ENCODE data around the gene PIP4K2A.
A peak's percentile ranks its signal among the peaks of the same experiment; 100 is the strongest.

The PIP4K2A gene

GRCh38 chr10:22589851-22590514 is 124.4 kb downstream of the PIP4K2A start:
- DNase-seq = no peak

- DNase-seq = no peak
These were observed 125.9 kb downstream of the PIP4K2A start for GRCh38 chr10:22588462-22588861.

- DNase-seq = no peak
These were observed 130.7 kb downstream of the PIP4K2A start for GRCh38 chr10:22583683-22584082.

GRCh38 chr10:22581461-22581860 is 132.9 kb downstream of the PIP4K2A start:
- no peak for DNase-seq

GRCh38 chr10:22580711-22581110 is 133.7 kb downstream of the PIP4K2A start:
- no peak for DNase-seq

GRCh38 chr10:22579826-22580225 is 134.6 kb downstream of the PIP4K2A start:
- no peak for DNase-seq

- peak; percentile 35 for DNase-seq
These were observed 140.4 kb downstream of the PIP4K2A start for GRCh38 chr10:22573820-22574569.

- no peak for DNase-seq
These were observed 143.5 kb downstream of the PIP4K2A start for GRCh38 chr10:22570733-22571430.

- no peak for DNase-seq
These were observed 144.1 kb downstream of the PIP4K2A start for GRCh38 chr10:22570234-22570633.

GRCh38 chr10:22568928-22569327 is 145.4 kb downstream of the PIP4K2A start:
- no peak for DNase-seq

- DNase-seq = no peak
These were observed 150.3 kb downstream of the PIP4K2A start for GRCh38 chr10:22564060-22564459.

- DNase-seq = no peak
These were observed 152.5 kb downstream of the PIP4K2A start for GRCh38 chr10:22561909-22562308.

GRCh38 chr10:22560913-22561239 is 153.5 kb downstream of the PIP4K2A start:
- DNase-seq = no peak

- DNase-seq = no peak
These were observed 154.1 kb downstream of the PIP4K2A start for GRCh38 chr10:22560096-22560912.

- DNase-seq = no peak
These were observed 157.1 kb downstream of the PIP4K2A start for GRCh38 chr10:22557321-22557720.

GRCh38 chr10:22556774-22557173 is 157.6 kb downstream of the PIP4K2A start:
- DNase-seq = no peak

- DNase-seq = no peak
These were observed 159.8 kb downstream of the PIP4K2A start for GRCh38 chr10:22554461-22555182.

GRCh38 chr10:22553452-22553995 is 160.9 kb downstream of the PIP4K2A start:
- no peak for DNase-seq

- no peak for DNase-seq
These were observed 161.4 kb downstream of the PIP4K2A start for GRCh38 chr10:22552888-22553378.

- no peak for DNase-seq
These were observed 162.6 kb downstream of the PIP4K2A start for GRCh38 chr10:22551681-22552365.

- peak; percentile 82 for DNase-seq
These were observed 163.6 kb downstream of the PIP4K2A start for GRCh38 chr10:22550732-22551131.

Measured in CD4-positive, alpha-beta T cell treated with Interleukin-6 for 4 hours (primary cell).